GM19193 (cell line): ENCODE measurements around the gene SMARCC1.

Experiments
- POLR2A ChIP-seq: IDR thresholded peaks from 4 replicates; pipeline ENCODE4 v1.6.1; 2011; ENCODE audit not compliant: insufficient read depth, insufficient read length; ENCODE audit errors: extremely low read depth

Gene SMARCC1

DNA sequence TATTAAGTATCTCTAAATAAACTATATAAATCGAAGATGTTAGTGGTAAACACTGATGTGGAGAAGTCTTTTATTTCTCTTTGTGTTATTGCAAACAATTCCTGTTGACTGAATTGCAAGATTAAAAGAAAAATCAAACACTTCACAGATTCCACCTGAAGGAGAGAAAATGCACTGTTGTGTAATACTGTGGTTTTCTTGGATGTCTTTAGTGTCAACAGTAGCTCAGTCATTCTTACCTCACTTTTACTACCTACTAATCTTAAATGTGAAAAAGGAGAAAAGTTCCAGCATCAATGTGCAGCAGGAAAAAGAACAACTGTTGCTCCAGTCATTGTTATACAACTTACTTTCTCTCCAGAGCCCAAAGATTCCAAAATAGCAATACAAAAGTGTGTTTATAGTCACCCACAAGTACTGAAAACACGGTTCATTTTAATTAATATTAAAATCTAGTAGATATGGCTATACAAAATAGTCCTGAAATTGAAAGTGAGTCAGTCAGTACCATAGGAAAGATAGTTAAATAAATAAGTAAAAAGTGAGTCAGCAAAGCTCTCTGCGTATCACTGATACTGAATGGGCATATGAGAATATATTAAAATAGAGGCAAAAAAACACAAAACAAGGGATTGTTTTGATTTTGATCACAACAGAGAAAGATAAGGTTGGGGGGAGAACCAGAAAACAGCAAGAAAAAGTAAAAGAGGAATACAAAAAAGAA, 112.5 kb downstream of the SMARCC1 start:
- TF ChIP-seq POLR2A, result no peak

DNA sequence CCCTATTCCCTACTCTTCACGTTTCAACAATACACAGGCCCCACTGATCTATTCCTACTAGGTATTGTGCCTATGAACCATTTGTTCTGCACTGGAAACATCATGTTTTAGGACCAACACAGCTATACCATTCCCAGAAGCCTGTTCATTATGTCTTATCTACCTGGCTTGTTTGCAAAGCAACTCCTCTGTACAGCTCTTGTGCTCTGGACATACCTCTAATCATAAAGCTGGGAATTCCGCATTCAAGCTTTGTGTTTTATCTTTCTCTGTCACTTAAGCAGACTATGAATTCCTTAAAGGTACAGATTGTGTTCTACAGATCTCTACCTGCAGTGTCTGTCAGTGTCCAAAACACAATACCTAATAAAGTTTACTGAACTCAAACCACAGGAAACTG, 115.6 kb downstream of the SMARCC1 start:
- TF ChIP-seq POLR2A, result no peak

DNA sequence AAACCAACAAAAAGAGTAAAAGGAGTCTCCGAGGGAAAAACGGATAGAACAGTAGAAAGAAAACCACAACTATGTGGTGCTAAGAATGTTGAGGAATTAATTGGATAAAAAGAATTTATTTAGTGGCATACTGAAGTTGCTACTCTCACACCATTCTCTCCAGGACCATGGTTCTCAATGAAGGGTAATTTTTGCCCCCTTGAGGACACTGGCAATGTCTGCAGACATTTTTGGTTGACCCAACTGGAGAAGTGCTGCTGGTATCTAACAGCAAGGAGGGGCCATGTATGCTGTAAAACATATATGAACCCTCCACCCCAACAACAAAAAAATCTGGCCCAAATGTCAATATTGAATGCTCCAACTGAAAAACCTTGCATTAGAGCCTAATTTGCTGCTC, 117.2 kb downstream of the SMARCC1 start:
- TF ChIP-seq POLR2A, result no peak

DNA sequence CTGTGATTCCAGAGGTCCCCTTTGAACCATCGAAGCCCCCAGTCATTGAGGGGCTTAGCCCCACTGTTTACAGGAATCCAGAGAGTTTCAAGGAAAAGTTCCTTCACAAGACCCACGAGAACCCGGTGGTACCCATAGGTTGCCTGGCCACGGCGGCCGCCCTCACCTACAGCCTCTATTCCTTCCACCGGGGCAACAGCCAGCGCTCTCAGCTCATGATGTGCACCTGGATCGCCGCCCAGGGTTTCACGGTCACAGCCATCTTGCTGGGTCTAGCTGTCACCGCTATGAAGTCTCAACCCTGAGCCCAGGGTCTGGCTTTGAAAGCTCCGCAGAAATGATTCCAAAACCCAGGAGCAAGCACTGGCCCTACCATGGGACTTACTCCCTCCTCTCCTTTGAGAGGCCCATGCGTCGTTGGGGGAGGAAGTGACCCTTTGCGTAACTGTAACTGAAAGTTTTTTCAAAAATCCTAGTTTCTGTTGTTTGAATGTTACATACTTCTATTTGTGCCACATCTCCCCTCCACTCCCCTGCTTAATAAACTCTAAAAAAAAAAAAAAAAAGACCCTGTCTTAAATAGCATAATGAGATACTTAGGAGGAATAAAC, 118.0 kb downstream of the SMARCC1 start:
- no peak for TF ChIP-seq POLR2A

DNA sequence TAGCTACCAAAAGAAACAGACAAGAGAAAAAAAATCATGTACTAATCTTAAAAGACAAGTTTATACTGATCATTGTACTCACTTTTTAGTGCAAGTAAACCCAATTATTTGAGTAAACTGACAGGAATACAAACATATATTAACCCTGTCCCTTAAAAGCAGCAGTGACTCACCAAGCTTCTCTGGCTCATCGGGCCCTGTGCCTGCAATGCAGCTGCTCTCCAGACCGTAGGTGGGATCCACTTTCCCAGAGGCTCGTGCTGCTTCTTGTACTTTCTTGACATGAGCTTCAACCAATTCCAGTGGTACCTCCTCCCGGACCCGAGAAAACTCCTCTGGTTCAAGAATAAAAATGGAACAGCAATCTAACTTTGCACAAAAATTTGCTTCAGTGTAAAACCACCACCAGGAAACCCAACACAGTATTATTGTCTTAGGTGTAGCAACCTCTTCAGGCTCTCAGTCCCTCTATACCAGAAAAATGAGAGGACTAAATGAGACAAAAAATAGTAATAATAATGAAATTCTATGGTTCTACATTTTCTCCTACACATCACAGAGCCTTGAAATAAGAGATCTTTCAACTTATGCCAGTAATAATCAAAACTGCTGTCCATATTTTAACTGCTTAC, 120.5 kb downstream of the SMARCC1 start:
- no peak for TF ChIP-seq POLR2A

DNA sequence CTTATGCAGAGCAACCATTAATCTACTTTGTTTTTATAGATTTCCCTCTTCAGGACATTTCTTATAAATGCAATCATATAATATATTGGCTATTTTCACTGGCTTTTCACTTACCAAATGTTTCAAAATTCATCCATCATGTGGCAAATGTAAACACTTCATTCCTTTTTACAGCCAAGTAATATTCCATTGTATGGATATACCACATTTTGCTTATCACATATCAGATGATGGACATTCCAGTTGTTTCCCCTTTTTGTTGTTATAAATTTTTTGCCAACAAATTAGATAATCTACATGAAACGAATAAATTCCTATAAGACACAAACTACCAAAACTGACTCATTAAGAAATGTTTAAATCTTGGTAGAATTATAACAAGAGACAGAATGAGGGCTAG, 123.2 kb downstream of the SMARCC1 start:
- no peak for TF ChIP-seq POLR2A

DNA sequence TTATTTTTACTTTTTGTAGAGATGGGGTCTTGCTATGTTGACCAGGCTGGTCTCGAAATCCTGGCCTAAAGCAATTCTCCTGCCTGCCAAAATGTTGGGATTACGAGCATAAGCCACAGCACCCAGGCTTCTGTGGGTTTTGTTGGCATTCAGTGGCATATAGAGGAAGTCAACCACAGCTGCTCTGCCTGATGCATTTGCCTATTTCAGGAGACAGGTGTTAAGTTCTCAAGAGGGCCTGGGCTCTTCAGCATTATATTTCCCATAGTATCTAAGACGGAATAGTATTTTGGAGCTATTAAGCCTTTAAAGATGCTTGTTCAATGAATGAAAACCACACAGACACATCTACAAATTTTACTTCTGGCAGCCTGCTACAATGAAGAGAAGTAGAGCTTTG, 129.6 kb downstream of the SMARCC1 start:
- no peak for TF ChIP-seq POLR2A

DNA sequence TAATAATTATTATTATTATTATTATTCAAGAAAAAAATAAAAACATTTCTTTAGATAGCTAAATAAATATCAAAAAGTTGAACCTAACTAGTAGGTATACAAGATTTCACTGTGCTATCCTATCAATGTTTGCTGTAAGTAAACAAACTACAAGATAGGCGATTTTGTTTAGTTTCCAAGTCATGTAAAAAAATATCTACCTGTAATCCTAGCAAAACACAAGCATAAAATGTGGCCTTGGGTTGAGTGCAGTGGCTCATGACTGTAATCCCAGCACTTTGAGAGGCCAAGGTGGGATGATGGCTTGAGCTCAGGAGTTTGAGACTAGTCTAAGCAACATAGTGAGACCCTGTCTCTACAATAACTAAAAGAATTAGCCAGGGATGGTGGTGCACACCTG, 131.4 kb downstream of the SMARCC1 start:
- TF ChIP-seq POLR2A, result no peak

DNA sequence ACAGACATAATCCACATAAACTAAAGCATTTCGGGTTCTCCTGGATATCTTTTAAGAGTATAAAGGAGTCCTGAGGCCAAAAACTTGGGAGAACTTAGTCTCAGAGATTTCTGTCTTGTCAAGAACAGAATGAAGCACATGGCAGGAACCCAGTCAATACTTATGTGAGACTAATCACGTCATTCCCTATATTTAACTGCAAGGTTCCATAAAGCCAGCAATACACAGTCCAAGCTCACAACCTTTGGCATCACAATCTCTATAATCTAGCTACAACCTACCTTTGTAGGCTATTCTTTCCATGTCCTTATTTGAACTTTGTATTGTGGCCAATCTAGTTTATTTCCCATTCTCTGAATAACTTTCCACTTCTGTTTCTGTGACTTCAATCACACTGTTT, 134.1 kb downstream of the SMARCC1 start:
- no peak for TF ChIP-seq POLR2A

DNA sequence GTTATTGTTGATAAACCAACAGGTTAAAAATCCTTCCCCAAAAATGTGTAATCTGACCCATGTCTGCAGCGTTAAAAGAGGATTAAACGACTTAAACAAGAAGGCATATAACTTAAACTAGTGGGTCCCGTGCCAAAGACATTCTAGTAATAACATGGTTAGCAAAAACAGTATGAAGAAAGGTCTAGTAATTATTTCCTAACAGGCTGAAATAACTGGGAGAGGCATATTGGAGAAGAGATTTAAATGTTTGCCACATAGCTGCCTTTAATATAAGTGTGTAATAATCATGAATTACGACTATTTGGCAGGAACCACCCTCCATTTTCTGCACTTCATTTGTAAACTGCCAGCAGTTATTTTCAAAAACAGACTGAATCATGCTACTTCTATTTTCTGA, 135.3 kb downstream of the SMARCC1 start:
- TF ChIP-seq POLR2A, result no peak

DNA sequence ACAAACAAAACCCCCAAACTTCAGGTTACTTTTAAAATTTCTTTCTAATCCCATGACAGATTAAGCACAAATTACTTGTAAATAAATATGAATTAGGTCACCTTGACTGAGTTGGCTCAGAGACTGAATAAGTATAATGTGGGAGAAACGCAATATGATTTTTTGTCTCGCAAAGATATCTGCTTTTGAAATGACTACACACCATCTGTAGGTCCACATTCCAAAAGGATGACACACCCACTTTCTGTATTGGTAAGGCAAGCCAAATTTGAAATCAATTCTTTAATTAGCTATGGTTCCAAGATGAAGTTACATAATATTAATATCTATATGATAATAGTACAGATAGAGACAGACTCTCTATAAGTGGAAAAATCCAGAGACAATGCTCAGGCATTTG, 136.1 kb downstream of the SMARCC1 start:
- TF ChIP-seq POLR2A, result no peak

DNA sequence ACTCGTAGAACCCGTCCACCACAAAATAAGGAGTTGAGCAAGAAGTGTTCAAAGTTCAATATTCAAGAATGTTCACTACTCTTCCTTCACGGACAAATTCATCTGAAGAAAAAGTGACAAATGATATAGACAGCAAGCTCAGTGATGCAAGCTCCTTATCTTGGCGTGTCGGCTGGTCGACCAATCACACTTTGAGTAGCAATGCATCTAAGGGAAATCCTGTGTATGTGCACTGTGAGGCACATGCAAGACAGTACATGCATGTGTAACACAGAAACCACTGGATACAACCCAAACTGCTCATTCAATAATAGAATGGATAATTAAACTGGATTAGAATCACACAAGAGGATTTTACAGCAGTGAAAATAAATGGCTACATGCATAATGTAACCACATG, 138.6 kb downstream of the SMARCC1 start:
- TF ChIP-seq POLR2A, result no peak

DNA sequence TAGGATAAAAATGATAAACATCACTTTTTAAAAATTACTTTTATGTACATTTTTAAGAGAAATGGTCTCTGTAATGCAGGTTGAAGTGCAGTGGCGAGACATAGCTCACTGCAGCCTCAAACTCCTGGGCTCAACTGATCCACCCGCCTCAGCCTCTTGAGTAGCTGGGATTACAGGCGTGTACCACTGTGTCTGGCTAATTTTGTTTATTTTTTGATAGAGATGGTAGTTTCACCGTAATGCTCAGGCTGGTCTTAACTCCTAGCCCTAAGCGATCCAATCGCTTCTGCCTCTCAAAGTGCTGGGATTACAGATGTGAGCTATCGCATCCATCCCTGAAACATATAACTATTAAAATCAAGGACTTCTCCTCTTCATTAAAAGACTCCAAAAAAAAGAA, 140.0 kb downstream of the SMARCC1 start:
- no peak for TF ChIP-seq POLR2A

DNA sequence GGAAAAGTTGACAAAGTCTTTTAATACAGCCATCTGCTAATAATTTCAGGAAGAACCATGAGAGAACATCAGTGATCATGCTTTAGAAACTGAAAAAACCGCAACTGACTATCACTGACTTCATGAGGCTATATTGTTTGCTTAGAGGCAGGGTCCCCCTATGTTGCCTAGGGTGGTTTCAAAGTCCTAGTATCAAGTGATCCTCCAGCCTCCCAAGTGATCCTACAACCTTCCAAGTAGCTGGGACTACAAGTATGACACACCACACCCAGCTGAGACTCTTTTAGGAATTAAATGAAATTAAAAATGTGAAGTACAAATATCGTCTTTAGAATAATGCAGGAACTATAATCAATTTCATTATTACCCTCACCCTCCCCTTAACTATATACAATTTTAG, 144.8 kb downstream of the SMARCC1 start:
- TF ChIP-seq POLR2A, result no peak

DNA sequence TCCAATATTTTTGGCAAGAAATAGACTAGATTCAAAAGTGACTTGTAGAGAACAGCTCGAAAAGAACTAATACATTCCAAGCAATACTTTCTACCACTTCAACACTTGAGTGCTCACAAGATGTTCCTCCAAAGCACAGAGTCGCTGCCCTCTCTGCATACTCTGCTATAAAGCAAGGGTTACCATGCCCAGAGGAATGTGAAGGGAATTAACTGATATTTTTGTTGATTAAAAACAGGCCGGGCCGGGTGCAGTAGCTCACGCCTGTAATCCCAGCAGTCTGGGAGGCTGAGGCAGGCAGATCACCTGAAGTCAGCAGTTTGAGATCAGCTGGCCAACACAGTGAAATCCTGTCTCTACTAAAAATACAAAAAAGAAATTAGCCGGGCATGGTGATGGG, 145.5 kb downstream of the SMARCC1 start:
- no peak for TF ChIP-seq POLR2A

DNA sequence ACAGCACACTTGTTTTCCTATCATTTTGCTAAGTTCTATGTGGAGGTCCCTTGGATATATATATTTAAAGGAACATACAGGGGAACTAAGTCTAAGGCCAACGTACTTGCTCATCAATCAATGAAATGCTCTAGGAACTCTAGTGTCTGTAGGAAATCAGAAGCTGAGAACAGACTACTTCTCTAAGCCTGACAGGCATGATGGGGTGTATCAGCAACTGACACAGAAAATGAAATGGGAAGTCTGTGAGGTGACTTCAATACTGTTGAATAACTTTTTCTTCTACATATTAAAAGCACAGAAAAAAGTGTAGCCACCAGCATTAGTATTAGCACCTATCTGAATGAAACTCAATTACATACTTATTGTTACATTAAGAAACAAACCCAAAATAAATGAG, 146.2 kb downstream of the SMARCC1 start:
- TF ChIP-seq POLR2A, result no peak
